Measurements from ENCODE around the gene ATP1A4.

Gene ATP1A4

GRCh38 chr1:160116283-160117147 is 34.9 kb upstream of the ATP1A4 start:
- TF ChIP-seq CTCF (conservative IDR thresholded peaks at IDR 0.05; ENCODE audit: low read depth, low read length) = no peak
- peak; percentile 79 for DNase-seq (ENCODE audit: low read depth)
- peak overlapping the region; percentile 3 for H3K4me3 ChIP-seq (ENCODE audit: low read depth, low read length)

DNA sequence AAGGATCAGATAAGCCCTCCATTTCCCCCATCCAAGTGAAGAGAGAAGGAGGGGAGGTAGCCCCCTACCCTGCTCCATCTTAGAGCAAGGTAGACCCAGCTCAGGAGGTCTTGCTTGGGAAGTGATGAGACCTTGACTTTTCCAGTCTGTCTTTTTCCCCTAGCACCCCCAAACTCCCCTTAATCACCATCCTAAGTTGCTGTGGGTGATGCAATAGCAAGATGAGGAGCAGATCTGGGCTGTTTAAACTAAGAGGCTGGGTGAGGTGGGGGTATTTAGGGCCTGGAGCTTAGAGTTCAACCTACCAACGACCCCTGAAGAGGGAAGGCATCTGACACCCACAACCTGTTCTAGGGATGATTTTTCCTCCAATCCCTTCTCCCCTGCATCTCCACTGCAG is 34.1 kb upstream of the ATP1A4 start:
- no peak for DNase-seq (ENCODE audit: low read depth)
- H3K4me3 ChIP-seq (ENCODE audit: low read depth, low read length) = no peak overlapping the region
- TF ChIP-seq CTCF (conservative IDR thresholded peaks at IDR 0.05; ENCODE audit: low read depth, low read length) = no peak

- no peak overlapping the region for H3K4me3 ChIP-seq (ENCODE audit: low read depth, low read length)
- no peak for TF ChIP-seq CTCF (conservative IDR thresholded peaks at IDR 0.05; ENCODE audit: low read depth, low read length)
- peak; percentile 65 for DNase-seq (ENCODE audit: low read depth)
Measured at GRCh38 chr1:160117709-160118183, 33.7 kb upstream of the ATP1A4 start.

GRCh38 chr1:160118928-160119327 is 32.5 kb upstream of the ATP1A4 start:
- no peak for DNase-seq (ENCODE audit: low read depth)
- no peak overlapping the region for H3K4me3 ChIP-seq (ENCODE audit: low read depth, low read length)
- no peak for TF ChIP-seq CTCF (conservative IDR thresholded peaks at IDR 0.05; ENCODE audit: low read depth, low read length)

DNA sequence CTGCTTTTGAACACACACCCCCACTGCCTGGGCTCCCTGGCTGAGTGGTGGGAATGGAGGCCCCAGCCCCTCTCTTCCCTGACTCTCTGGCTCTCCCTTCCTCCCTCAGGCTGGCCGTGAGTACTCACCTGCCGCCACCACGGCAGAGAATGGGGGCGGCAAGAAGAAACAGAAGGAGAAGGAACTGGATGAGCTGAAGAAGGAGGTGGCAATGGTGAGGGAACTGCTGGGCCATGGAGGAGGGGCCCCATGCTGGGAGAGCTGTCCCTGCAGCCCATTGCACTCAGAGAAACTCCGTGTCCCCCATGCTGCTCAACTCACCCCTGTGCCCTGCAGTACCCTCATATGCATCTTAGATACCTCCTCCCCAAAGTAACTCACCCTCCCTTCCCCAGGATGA is 30.6 kb upstream of the ATP1A4 start:
- H3K4me3 ChIP-seq (ENCODE audit: low read depth, low read length) = no peak overlapping the region
- DNase-seq (ENCODE audit: low read depth) = no peak
- TF ChIP-seq CTCF (conservative IDR thresholded peaks at IDR 0.05; ENCODE audit: low read depth, low read length) = no peak

DNA sequence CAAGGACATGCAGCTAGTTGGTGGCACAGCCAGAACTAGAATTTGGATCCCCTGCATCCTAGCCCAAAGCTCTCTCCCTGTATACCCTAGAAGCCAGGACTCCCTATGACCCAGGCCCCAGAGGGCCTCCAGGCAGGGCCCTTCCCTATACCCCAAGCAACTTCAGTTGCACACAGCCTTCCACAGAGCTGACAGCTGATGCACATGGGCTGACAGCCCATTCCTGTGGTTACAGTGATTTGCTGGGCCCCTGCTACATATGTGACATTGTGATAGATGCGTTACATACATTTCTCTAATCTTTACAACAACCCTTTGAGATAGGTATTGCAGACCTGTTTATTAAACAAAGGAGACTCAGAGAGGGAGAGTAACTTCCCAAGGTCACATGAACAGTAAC is 30.0 kb upstream of the ATP1A4 start:
- DNase-seq (ENCODE audit: low read depth) = no peak
- TF ChIP-seq CTCF (conservative IDR thresholded peaks at IDR 0.05; ENCODE audit: low read depth, low read length) = no peak
- no peak overlapping the region for H3K4me3 ChIP-seq (ENCODE audit: low read depth, low read length)

All from choroid plexus epithelial cell (primary cell).